ENCODE results near the gene DSG2.

Gene DSG2

GRCh38 chr18:31497836-31498573 is at the start of gene DSG2:
Gene DSG2 (plus strand): TSS chr18:31498177. CDS start chr18:31498252, 75 bp downstream.
- TF ChIP-seq EZH2phosphoT487 (conservative IDR thresholded peaks at IDR 0.05; ENCODE audit: low read length) (no peak), CTCF (IDR thresholded peaks at IDR 0.05; ENCODE audit: insufficient read depth, low read length, poor library complexity, severe bottlenecking) (no peak)
- Histone ChIP-seq H3K4me3 (ENCODE audit: insufficient read depth, low read length, poor library complexity, severe bottlenecking) (no peak within 1 kb of the TSS), H3K9me2 (replicated peaks; ENCODE audit: insufficient read depth, low read length) (no peaks in the 10 kb centered on the region), H3K4me2 (ENCODE audit: low read depth, low read length, poor library complexity, severe bottlenecking) (no peak within 1 kb of the TSS), H3K79me2 (ENCODE audit: insufficient read depth, low read length) (no peaks in the 10 kb centered on the region), H3K27me3 (ENCODE audit: low read length) (no peaks in the 10 kb centered on the region), H3F3A (ENCODE audit: insufficient read depth) (no peaks in the 10 kb centered on the region), H2AFZ (ENCODE audit: low read depth, low read length, severe bottlenecking) (no peak within 1 kb of the TSS), H3K9ac (ENCODE audit: low read length) (no peak within 1 kb of the TSS), H4K20me1 (ENCODE audit: low read depth, low read length) (no peaks in the 10 kb centered on the region), H3K9me3 (ENCODE audit: insufficient read depth, low read length) (no peaks in the 10 kb centered on the region), H3K27ac (ENCODE audit: low read depth, low read length) (no peak within 1 kb of the TSS), H3K36me3 (ENCODE audit: low read length) (no peaks in the 10 kb centered on the region)

GRCh38 chr18:31450409-31450808 is 47.6 kb upstream of the DSG2 start:
- Histone ChIP-seq H3K9ac (ENCODE audit: low read length) (no peak overlapping the region), H3F3A (ENCODE audit: insufficient read depth) (no peaks in the 10 kb centered on the region), H3K4me3 (ENCODE audit: insufficient read depth, low read length, poor library complexity, severe bottlenecking) (no peak overlapping the region), H3K27me3 (ENCODE audit: low read length) (0 out of 2 replicates have a peak, but pooled peaks cover 2% of the 10 kb centered on the region), H3K27ac (ENCODE audit: low read depth, low read length) (no peak overlapping the region), H2AFZ (ENCODE audit: low read depth, low read length, severe bottlenecking) (no peak overlapping the region), H3K9me2 (replicated peaks; ENCODE audit: insufficient read depth, low read length) (no peaks in the 10 kb centered on the region), H4K20me1 (ENCODE audit: low read depth, low read length) (no peaks in the 10 kb centered on the region), H3K9me3 (ENCODE audit: insufficient read depth, low read length) (no peaks in the 10 kb centered on the region), H3K4me2 (ENCODE audit: low read depth, low read length, poor library complexity, severe bottlenecking) (no peak overlapping the region), H3K79me2 (ENCODE audit: insufficient read depth, low read length) (no peaks in the 10 kb centered on the region), H3K36me3 (ENCODE audit: low read length) (no peaks in the 10 kb centered on the region)
- TF ChIP-seq CTCF (IDR thresholded peaks at IDR 0.05; ENCODE audit: insufficient read depth, low read length, poor library complexity, severe bottlenecking): no peak
- TF ChIP-seq EZH2phosphoT487 (conservative IDR thresholded peaks at IDR 0.05; ENCODE audit: low read length): no peak

DNA sequence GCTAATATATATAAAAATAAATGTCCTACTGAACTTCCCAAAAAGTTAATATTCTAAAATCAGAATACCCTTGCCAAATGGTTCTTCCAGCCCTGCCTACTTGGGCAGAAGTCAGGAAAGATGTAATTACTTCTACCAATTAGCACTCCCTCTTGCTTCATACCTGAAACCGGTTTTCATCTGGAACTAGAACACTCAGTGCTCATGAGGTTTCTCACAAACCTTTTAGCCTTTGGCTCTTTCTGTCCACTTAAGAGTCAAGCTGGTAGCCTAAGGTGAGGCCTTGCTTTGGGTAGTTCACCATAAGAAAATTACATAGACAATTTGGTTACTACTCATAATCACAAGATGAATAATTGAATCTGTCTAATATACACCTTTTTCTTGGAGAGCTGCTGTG is 46.4 kb upstream of the DSG2 start:
- no peak overlapping the region for H3K27ac ChIP-seq (ENCODE audit: low read depth, low read length)
- H4K20me1 ChIP-seq (ENCODE audit: low read depth, low read length): no peaks in the 10 kb centered on the region
- H2AFZ ChIP-seq (ENCODE audit: low read depth, low read length, severe bottlenecking): no peak overlapping the region
- H3K36me3 ChIP-seq (ENCODE audit: low read length): no peaks in the 10 kb centered on the region
- TF ChIP-seq CTCF (IDR thresholded peaks at IDR 0.05; ENCODE audit: insufficient read depth, low read length, poor library complexity, severe bottlenecking): no peak
- TF ChIP-seq EZH2phosphoT487 (conservative IDR thresholded peaks at IDR 0.05; ENCODE audit: low read length): no peak
- no peaks in the 10 kb centered on the region for H3K9me2 ChIP-seq (replicated peaks; ENCODE audit: insufficient read depth, low read length)
- H3F3A ChIP-seq (ENCODE audit: insufficient read depth): no peaks in the 10 kb centered on the region
- no peak overlapping the region for H3K4me2 ChIP-seq (ENCODE audit: low read depth, low read length, poor library complexity, severe bottlenecking)
- no peak overlapping the region for H3K4me3 ChIP-seq (ENCODE audit: insufficient read depth, low read length, poor library complexity, severe bottlenecking)
- H3K79me2 ChIP-seq (ENCODE audit: insufficient read depth, low read length): no peaks in the 10 kb centered on the region
- no peaks in the 10 kb centered on the region for H3K9me3 ChIP-seq (ENCODE audit: insufficient read depth, low read length)
- 0 out of 2 replicates have a peak, but pooled peaks cover 2% of the 10 kb centered on the region for H3K27me3 ChIP-seq (ENCODE audit: low read length)
- H3K9ac ChIP-seq (ENCODE audit: low read length): no peak overlapping the region
